Measurements from ENCODE around the gene TSPAN13. TPM values are rescaled to one million over a fixed set of nuclear protein-coding genes. Genes with fewer than 3 reads are reported as not detected.

Gene TSPAN13
- total RNA-seq, 1 experiment from 2014 or later: 32.7 TPM

DNA sequence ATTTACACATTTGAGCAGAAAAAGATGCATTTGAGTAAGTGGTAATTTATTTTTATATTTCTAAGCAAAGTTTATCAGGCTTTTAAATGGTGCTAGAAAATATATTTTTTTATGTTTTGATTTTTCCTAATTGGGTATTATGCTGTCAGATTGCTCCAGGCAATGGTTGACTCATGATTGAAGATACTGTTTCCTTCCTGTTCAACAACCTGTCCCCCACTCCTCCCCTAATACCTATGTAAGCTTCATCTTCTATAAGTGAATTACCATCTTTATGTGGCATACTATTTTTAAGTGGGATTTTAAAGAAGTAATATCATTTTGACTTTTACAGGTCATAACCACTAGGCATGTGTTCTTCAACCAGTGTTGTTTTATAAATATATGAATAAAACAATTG, 21.4 kb downstream of the TSPAN13 start (continued):
- no peak for TF ChIP-seq ZNF232 (CRISPR knock-in tag; IDR thresholded peaks at IDR 0.05)
- no peak for TF ChIP-seq KAT7 (CRISPR knock-in tag; IDR thresholded peaks at IDR 0.05; ENCODE audit: borderline replicate concordance)
- no peak for TF ChIP-seq RORB (CRISPR knock-in tag; IDR thresholded peaks at IDR 0.05)

DNA sequence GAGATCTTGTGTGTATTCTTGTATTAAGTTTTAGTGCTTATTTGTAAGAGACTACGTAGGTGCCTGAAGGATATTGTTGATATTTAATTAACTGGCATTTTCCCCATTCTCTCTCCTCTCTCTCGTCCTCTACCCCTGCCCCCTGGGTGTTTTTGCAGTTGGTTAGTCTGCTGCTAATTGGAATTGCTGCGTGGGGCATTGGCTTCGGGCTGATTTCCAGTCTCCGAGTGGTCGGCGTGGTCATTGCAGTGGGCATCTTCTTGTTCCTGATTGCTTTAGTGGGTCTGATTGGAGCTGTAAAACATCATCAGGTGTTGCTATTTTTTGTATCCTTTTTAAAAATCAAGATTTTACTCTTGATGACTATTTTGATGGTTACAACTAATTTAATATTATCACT, 22.5 kb downstream of the TSPAN13 start:
- no peaks in the 10 kb centered on the region for H3K27me3 Mint-ChIP-seq (ENCODE audit: low read depth)
- peaks cover 32% of the 10 kb centered on the region for H3K4me1 Mint-ChIP-seq
- TF ChIP-seq, protein P1, sequence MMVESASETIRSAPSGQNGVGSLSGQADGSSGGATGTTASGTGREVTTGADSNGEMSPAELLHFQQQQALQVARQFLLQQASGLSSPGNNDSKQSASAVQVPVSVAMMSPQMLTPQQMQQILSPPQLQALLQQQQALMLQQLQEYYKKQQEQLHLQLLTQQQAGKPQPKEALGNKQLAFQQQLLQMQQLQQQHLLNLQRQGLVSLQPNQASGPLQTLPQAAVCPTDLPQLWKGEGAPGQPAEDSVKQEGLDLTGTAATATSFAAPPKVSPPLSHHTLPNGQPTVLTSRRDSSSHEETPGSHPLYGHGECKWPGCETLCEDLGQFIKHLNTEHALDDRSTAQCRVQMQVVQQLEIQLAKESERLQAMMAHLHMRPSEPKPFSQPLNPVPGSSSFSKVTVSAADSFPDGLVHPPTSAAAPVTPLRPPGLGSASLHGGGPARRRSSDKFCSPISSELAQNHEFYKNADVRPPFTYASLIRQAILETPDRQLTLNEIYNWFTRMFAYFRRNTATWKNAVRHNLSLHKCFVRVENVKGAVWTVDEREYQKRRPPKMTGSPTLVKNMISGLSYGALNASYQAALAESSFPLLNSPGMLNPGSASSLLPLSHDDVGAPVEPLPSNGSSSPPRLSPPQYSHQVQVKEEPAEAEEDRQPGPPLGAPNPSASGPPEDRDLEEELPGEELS (CRISPR knock-in tag; IDR thresholded peaks at IDR 0.05): no peak
- TF ChIP-seq ZNF121 (CRISPR knock-in tag; IDR thresholded peaks at IDR 0.05) (no peak), TEAD1 (CRISPR knock-in tag; IDR thresholded peaks at IDR 0.05) (no peak), FOXP1 (CRISPR knock-in tag; IDR thresholded peaks at IDR 0.05; ENCODE audit: borderline replicate concordance) (no peak), ZNF671 (CRISPR knock-in tag; IDR thresholded peaks at IDR 0.05) (no peak), EMX1 (CRISPR knock-in tag; IDR thresholded peaks at IDR 0.05) (no peak), ZNF423 (CRISPR knock-in tag; IDR thresholded peaks at IDR 0.05) (no peak), CBFB (CRISPR knock-in tag; IDR thresholded peaks at IDR 0.05; ENCODE audit: low read depth) (no peak), RELA (CRISPR knock-in tag; IDR thresholded peaks at IDR 0.05; ENCODE audit: borderline replicate concordance) (no peak)
- TF ChIP-seq, protein P2, sequence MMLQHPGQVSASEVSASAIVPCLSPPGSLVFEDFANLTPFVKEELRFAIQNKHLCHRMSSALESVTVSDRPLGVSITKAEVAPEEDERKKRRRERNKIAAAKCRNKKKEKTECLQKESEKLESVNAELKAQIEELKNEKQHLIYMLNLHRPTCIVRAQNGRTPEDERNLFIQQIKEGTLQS (CRISPR knock-in tag; conservative IDR thresholded peaks at IDR 0.05): no peak
- TF ChIP-seq, protein P3, sequence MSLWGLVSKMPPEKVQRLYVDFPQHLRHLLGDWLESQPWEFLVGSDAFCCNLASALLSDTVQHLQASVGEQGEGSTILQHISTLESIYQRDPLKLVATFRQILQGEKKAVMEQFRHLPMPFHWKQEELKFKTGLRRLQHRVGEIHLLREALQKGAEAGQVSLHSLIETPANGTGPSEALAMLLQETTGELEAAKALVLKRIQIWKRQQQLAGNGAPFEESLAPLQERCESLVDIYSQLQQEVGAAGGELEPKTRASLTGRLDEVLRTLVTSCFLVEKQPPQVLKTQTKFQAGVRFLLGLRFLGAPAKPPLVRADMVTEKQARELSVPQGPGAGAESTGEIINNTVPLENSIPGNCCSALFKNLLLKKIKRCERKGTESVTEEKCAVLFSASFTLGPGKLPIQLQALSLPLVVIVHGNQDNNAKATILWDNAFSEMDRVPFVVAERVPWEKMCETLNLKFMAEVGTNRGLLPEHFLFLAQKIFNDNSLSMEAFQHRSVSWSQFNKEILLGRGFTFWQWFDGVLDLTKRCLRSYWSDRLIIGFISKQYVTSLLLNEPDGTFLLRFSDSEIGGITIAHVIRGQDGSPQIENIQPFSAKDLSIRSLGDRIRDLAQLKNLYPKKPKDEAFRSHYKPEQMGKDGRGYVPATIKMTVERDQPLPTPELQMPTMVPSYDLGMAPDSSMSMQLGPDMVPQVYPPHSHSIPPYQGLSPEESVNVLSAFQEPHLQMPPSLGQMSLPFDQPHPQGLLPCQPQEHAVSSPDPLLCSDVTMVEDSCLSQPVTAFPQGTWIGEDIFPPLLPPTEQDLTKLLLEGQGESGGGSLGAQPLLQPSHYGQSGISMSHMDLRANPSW (CRISPR knock-in tag; conservative IDR thresholded peaks at IDR 0.05; ENCODE audit: low read depth): no peak
- TF ChIP-seq, protein P4, sequence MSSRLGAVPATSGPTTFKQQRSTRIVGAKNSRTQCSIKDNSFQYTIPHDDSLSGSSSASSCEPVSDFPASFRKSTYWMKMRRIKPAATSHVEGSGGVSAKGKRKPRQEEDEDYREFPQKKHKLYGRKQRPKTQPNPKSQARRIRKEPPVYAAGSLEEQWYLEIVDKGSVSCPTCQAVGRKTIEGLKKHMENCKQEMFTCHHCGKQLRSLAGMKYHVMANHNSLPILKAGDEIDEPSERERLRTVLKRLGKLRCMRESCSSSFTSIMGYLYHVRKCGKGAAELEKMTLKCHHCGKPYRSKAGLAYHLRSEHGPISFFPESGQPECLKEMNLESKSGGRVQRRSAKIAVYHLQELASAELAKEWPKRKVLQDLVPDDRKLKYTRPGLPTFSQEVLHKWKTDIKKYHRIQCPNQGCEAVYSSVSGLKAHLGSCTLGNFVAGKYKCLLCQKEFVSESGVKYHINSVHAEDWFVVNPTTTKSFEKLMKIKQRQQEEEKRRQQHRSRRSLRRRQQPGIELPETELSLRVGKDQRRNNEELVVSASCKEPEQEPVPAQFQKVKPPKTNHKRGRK (CRISPR knock-in tag; IDR thresholded peaks at IDR 0.05; ENCODE audit: borderline replicate concordance): no peak
- TF ChIP-seq, protein P5, sequence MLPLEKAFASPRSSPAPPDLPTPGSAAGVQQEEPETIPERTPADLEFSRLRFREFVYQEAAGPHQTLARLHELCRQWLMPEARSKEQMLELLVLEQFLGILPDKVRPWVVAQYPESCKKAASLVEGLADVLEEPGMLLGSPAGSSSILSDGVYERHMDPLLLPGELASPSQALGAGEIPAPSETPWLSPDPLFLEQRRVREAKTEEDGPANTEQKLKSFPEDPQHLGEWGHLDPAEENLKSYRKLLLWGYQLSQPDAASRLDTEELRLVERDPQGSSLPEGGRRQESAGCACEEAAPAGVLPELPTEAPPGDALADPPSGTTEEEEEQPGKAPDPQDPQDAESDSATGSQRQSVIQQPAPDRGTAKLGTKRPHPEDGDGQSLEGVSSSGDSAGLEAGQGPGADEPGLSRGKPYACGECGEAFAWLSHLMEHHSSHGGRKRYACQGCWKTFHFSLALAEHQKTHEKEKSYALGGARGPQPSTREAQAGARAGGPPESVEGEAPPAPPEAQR (CRISPR knock-in tag; IDR thresholded peaks at IDR 0.05): no peak
- TF ChIP-seq, protein P6, sequence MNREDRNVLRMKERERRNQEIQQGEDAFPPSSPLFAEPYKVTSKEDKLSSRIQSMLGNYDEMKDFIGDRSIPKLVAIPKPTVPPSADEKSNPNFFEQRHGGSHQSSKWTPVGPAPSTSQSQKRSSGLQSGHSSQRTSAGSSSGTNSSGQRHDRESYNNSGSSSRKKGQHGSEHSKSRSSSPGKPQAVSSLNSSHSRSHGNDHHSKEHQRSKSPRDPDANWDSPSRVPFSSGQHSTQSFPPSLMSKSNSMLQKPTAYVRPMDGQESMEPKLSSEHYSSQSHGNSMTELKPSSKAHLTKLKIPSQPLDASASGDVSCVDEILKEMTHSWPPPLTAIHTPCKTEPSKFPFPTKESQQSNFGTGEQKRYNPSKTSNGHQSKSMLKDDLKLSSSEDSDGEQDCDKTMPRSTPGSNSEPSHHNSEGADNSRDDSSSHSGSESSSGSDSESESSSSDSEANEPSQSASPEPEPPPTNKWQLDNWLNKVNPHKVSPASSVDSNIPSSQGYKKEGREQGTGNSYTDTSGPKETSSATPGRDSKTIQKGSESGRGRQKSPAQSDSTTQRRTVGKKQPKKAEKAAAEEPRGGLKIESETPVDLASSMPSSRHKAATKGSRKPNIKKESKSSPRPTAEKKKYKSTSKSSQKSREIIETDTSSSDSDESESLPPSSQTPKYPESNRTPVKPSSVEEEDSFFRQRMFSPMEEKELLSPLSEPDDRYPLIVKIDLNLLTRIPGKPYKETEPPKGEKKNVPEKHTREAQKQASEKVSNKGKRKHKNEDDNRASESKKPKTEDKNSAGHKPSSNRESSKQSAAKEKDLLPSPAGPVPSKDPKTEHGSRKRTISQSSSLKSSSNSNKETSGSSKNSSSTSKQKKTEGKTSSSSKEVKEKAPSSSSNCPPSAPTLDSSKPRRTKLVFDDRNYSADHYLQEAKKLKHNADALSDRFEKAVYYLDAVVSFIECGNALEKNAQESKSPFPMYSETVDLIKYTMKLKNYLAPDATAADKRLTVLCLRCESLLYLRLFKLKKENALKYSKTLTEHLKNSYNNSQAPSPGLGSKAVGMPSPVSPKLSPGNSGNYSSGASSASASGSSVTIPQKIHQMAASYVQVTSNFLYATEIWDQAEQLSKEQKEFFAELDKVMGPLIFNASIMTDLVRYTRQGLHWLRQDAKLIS (CRISPR knock-in tag; IDR thresholded peaks at IDR 0.05; ENCODE audit: borderline replicate concordance): no peak
- TF ChIP-seq, protein P7, sequence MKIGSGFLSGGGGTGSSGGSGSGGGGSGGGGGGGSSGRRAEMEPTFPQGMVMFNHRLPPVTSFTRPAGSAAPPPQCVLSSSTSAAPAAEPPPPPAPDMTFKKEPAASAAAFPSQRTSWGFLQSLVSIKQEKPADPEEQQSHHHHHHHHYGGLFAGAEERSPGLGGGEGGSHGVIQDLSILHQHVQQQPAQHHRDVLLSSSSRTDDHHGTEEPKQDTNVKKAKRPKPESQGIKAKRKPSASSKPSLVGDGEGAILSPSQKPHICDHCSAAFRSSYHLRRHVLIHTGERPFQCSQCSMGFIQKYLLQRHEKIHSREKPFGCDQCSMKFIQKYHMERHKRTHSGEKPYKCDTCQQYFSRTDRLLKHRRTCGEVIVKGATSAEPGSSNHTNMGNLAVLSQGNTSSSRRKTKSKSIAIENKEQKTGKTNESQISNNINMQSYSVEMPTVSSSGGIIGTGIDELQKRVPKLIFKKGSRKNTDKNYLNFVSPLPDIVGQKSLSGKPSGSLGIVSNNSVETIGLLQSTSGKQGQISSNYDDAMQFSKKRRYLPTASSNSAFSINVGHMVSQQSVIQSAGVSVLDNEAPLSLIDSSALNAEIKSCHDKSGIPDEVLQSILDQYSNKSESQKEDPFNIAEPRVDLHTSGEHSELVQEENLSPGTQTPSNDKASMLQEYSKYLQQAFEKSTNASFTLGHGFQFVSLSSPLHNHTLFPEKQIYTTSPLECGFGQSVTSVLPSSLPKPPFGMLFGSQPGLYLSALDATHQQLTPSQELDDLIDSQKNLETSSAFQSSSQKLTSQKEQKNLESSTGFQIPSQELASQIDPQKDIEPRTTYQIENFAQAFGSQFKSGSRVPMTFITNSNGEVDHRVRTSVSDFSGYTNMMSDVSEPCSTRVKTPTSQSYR (CRISPR knock-in tag; IDR thresholded peaks at IDR 0.05): no peak
- CTCF ChIA-PET: interaction anchor here (2.3 kb wide), 1 partner anchor 25 kb away, joined by 7 read pairs; no protein-coding TSS in a partner anchor
- no peak for DNase-seq (ENCODE audit: low spot score)
- H3K36me3 Mint-ChIP-seq: no peaks in the 10 kb centered on the region
- POLR2A ChIA-PET: no interaction called here
- no peak overlapping the region for H3K4me3 Mint-ChIP-seq
- peak; percentile 49 for ATAC-seq
- H3K27ac Mint-ChIP-seq: 0 out of 2 replicates have a peak overlapping the region, but pooled peaks have one; percentile 31
- no peaks in the 10 kb centered on the region for H3K9me3 Mint-ChIP-seq

Measured in WTC11 (cell line).